ENCODE data around the gene ZFYVE27.

ZFYVE27 gene, protein sequence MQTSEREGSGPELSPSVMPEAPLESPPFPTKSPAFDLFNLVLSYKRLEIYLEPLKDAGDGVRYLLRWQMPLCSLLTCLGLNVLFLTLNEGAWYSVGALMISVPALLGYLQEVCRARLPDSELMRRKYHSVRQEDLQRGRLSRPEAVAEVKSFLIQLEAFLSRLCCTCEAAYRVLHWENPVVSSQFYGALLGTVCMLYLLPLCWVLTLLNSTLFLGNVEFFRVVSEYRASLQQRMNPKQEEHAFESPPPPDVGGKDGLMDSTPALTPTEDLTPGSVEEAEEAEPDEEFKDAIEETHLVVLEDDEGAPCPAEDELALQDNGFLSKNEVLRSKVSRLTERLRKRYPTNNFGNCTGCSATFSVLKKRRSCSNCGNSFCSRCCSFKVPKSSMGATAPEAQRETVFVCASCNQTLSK

GRCh38 chr10:97736902-97737769 is at the start of gene ZFYVE27:
TSS of gene ZFYVE27 (plus strand) at chr10:97737128. CDS start at chr10:97738478, 1,350 bp downstream.
- H3K4me3 ChIP-seq (ENCODE audit: low read depth in 1 of 2, low read length in 2 of 2), result peak within 1 kb of the TSS; percentile 81 to 94
- TF ChIP-seq EZH2 (IDR thresholded peaks at IDR 0.05; ENCODE audit: borderline replicate concordance, low read depth, low read length, severe bottlenecking) (no peak), CTCF (IDR thresholded peaks at IDR 0.05; ENCODE audit: borderline replicate concordance, extremely low read depth, low read length, poor library complexity, severe bottlenecking) (no peak)
- H3K79me2 ChIP-seq (ENCODE audit: insufficient read depth, low read length), result peaks cover 46% of the 10 kb centered on the region
- peak within 1 kb of the TSS; percentile 86 for H3K9ac ChIP-seq (ENCODE audit: low read depth, low read length)
- H3K36me3 ChIP-seq (ENCODE audit: insufficient read depth, low read length), result peaks cover 36% of the 10 kb centered on the region
- peak within 1 kb of the TSS; percentile 89 for H2AFZ ChIP-seq (ENCODE audit: low read depth, low read length)
- H3K27me3 ChIP-seq (ENCODE audit: insufficient read depth, low read length, poor library complexity), result no peaks in the 10 kb centered on the region
- H3K4me1 ChIP-seq (ENCODE audit: insufficient read depth, low read length), result peaks cover 22% of the 10 kb centered on the region
- peaks cover 21% of the 10 kb centered on the region for H4K20me1 ChIP-seq (ENCODE audit: insufficient read depth, low read length)
- H3K4me2 ChIP-seq (ENCODE audit: insufficient read depth, low read length), result peak within 1 kb of the TSS; percentile 98
- DNase-seq (peak; percentile 96), ATAC-seq (ENCODE audit: insufficient read depth, low read depth) (peak; percentile 86)
- no peaks in the 10 kb centered on the region for H3K9me3 ChIP-seq (ENCODE audit: insufficient read depth, low read length, severe bottlenecking)
- peak within 1 kb of the TSS; percentile 72 for H3K27ac ChIP-seq (ENCODE audit: low read length)

GRCh38 chr10:97687785-97688781 is 48.8 kb upstream of the ZFYVE27 start:
- ATAC-seq (ENCODE audit: insufficient read depth, low read depth), result no peak
- Histone ChIP-seq H4K20me1 (ENCODE audit: insufficient read depth, low read length) (no peaks in the 10 kb centered on the region), H3K4me3 (ENCODE audit: low read depth in 1 of 2, low read length in 2 of 2) (peak overlapping the region; percentile 23 to 98; a peak in 3 of 4 replicates), H3K9me3 (ENCODE audit: insufficient read depth, low read length, severe bottlenecking) (no peaks in the 10 kb centered on the region), H3K9ac (ENCODE audit: low read depth, low read length) (peak overlapping the region; percentile 70), H3K4me1 (ENCODE audit: insufficient read depth, low read length) (peaks cover 29% of the 10 kb centered on the region), H3K79me2 (ENCODE audit: insufficient read depth, low read length) (no peaks in the 10 kb centered on the region), H2AFZ (ENCODE audit: low read depth, low read length) (peak overlapping the region; percentile 96), H3K36me3 (ENCODE audit: insufficient read depth, low read length) (no peaks in the 10 kb centered on the region), H3K27me3 (ENCODE audit: insufficient read depth, low read length, poor library complexity) (no peaks in the 10 kb centered on the region), H3K27ac (ENCODE audit: low read length) (peak overlapping the region; percentile 80), H3K4me2 (ENCODE audit: insufficient read depth, low read length) (peak overlapping the region; percentile 100)
- TF ChIP-seq CTCF (IDR thresholded peaks at IDR 0.05; ENCODE audit: borderline replicate concordance, extremely low read depth, low read length, poor library complexity, severe bottlenecking), result no peak
- no peak for TF ChIP-seq EZH2 (IDR thresholded peaks at IDR 0.05; ENCODE audit: borderline replicate concordance, low read depth, low read length, severe bottlenecking)
- DNase-seq, result no peak

- no peak for ATAC-seq (ENCODE audit: insufficient read depth, low read depth)
- no peak overlapping the region for H3K27ac ChIP-seq (ENCODE audit: low read length)
- H3K4me3 ChIP-seq (ENCODE audit: low read depth in 1 of 2, low read length in 2 of 2), result no peak overlapping the region
- no peaks in the 10 kb centered on the region for H3K27me3 ChIP-seq (ENCODE audit: insufficient read depth, low read length, poor library complexity)
- no peak overlapping the region for H3K9ac ChIP-seq (ENCODE audit: low read depth, low read length)
- no peaks in the 10 kb centered on the region for H3K79me2 ChIP-seq (ENCODE audit: insufficient read depth, low read length)
- no peak overlapping the region for H2AFZ ChIP-seq (ENCODE audit: low read depth, low read length)
- H3K4me2 ChIP-seq (ENCODE audit: insufficient read depth, low read length), result no peak overlapping the region
- H3K4me1 ChIP-seq (ENCODE audit: insufficient read depth, low read length), result peaks cover 29% of the 10 kb centered on the region
- no peaks in the 10 kb centered on the region for H3K36me3 ChIP-seq (ENCODE audit: insufficient read depth, low read length)
- H4K20me1 ChIP-seq (ENCODE audit: insufficient read depth, low read length), result no peaks in the 10 kb centered on the region
- no peaks in the 10 kb centered on the region for H3K9me3 ChIP-seq (ENCODE audit: insufficient read depth, low read length, severe bottlenecking)
- no peak for TF ChIP-seq EZH2 (IDR thresholded peaks at IDR 0.05; ENCODE audit: borderline replicate concordance, low read depth, low read length, severe bottlenecking)
- TF ChIP-seq CTCF (IDR thresholded peaks at IDR 0.05; ENCODE audit: borderline replicate concordance, extremely low read depth, low read length, poor library complexity, severe bottlenecking), result no peak
- DNase-seq, result no peak
Measured at GRCh38 chr10:97689559-97690020, 47.3 kb upstream of the ZFYVE27 start.
